SIG-M5 treated with dmso at 0.1 percent for 504 hours (cell line): Measurements from ENCODE around the gene ACTL6B.

Experiments used
- DNase-seq: peaks from one replicate; lab custom pipeline; 2025; ENCODE audit not compliant: unreplicated experiment; lab: John Stamatoyannopoulos, UW

Gene ACTL6B

GRCh38 chr7:100683659-100684533 is 27.6 kb upstream of the ACTL6B start:
- DNase-seq, result no peak

GRCh38 chr7:100682991-100683658 is 26.9 kb upstream of the ACTL6B start:
- no peak for DNase-seq

DNA sequence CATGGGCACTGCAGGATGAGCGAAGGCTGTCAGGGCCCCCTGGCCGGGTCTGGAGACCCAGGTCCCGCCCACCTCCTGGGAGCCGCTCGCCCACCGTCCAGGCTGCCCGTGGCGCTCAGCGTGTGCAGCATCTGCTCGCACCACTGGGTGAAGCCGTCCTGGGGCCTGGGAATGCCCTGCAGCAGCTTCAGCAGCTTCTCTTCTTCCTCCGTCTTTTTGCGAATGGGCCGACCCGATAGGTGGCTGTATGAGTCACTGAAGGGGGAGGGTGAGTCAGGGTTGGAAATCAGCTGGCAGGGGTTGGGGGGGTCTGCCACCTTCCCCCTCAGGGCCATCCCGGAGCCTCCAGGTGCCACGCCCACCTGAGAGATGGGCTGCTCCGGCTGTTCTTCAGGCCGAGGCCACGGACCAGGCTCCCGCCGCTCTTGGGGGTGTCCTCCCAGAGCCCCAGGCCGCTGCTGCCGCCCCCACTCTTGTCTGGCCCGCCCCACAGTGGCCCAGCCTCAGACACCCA is 26.0 kb upstream of the ACTL6B start:
- no peak for DNase-seq

DNA sequence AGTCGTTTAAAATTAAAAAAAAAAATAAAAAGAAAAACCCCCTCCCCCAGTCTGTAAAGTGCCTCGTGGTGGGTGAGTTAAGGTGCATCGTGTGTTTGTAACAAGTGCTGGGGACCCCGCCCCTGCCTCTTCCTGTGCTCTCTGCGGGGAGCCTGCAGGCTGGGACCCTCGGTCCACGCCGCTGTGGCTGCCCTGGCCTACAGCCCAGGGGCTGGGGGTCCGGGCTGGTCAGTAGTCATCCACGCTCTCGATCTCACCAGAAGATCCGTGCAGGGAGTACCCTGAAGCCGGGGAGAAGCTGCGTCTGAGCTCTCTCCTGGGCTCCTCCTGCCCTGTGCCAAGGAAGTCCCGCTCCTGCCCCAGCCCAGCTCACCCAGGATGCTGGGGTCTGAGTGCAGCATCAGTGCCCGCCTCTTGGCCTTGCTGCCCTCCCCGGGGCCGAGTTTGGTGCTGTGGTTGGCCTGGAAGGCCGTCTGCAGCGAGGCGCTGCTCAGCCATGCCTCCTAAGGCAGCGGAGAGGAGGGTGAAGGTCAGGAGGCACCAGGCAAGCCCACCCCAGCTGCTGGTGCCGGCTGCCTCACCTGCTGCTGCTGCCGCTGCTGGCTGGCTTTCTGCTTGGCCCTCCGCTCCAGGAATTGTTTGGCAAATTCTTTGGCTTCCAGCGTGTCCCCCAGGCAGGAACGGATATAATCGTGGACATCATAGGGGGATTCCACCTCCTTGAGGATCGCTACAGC is 25.4 kb upstream of the ACTL6B start:
- no peak for DNase-seq

DNA sequence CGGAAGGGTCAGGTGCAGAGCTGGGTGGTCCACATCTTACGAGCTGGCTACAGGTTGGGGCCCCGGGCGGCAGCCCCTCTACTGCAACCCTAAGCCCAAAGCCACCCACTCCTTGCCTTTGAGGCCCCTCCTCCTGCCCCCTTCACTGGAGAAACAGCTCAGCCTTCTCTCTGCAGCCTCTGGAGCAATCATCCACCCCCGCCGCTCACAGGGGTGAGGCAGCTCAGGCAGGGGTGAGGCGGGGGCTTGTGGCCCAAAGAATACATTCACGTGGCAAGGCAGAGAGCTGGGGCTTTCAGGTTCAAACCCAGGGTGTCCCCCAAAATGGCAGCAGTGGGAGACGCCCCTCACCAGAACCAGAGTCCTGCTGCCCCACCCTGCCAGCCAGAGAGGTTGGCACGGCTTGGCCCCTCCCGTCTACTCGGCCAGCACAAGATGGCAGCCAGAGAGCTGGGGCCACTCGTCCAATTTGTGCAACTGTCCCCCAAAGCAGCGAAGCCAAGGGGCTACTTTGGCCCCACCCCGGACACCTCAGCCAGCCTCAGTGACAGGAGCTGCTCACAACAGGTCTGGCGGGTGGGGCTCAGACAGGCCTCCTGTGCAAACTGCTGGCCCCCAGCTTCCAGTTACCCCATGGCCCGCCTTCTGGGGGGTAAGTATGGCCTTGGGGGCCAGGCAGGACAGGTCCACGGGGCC is 24.5 kb upstream of the ACTL6B start:
- no peak for DNase-seq

DNA sequence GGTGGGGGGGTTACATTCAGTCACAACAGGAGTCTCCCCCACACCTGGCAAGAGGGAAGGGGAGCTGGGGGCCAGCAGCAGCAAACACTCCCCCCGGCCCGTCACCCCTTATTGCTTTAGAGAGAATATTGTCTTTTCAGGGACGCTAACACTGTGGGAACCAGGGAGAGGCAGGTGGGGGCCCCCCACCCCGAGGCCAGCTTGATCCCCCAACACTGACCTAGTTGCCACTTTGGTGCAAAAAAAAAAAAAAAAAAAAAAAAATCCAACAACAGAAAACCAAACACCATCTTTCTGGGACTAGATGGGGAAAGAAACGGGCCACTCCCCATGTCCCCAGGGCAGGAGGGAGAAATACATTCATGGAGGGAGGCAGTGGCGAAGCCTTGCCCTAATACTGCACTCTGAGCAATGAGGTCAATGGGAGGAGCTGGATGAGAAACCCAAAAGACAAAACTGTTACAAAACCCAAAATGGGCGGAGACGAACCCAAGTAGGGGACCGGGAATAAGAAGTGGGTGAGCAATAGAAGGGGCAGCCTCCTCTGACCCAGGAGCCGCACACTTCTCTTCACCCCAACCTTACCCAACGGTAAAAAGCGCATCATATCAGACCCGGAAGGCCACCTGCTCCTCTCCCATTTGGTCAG is 23.8 kb upstream of the ACTL6B start:
- DNase-seq, result peak; percentile 55

DNA sequence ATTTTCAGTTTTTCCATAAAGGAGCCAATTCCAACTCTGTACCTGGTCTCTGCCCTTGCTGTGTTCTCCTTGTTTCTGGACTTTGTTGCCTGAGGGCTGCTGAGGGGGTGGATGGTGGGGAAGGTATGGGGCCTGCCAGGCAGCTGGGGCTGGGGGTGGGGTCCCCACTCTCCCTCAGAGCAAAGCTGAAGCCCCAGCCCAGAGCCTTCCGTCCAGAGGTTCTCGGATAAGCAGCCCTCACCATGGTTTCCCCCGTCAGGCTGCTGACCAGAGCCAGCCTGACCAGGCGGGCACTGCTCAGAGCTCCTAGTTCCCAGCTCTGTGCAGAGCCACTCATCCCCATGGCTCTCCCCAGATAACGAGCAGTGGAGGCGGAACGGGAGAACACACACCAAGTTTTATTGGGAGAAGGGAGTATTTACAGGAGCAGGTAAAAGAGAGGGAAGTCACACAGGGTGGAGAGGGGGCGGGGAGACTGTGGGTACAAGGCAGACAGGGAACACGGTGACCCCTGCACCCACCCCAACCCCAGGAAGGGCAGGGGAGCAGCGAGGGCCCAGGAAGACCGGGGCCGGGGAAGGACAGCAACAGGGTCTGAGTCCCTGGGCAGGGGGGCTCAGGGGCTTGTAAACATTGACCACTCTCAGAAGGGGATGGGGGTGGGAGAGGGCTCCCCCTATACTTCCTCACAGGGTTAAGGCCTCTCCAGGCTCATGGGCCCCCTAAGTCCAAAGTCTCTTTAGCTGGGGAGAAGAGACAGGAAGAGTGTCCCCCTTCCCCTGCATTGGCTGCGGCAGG is 23.1 kb upstream of the ACTL6B start:
- DNase-seq, result no peak

GRCh38 chr7:100678291-100678984 is 22.2 kb upstream of the ACTL6B start:
- DNase-seq, result no peak

- DNase-seq, result no peak
Measured at GRCh38 chr7:100677308-100678267, 21.3 kb upstream of the ACTL6B start.

DNA sequence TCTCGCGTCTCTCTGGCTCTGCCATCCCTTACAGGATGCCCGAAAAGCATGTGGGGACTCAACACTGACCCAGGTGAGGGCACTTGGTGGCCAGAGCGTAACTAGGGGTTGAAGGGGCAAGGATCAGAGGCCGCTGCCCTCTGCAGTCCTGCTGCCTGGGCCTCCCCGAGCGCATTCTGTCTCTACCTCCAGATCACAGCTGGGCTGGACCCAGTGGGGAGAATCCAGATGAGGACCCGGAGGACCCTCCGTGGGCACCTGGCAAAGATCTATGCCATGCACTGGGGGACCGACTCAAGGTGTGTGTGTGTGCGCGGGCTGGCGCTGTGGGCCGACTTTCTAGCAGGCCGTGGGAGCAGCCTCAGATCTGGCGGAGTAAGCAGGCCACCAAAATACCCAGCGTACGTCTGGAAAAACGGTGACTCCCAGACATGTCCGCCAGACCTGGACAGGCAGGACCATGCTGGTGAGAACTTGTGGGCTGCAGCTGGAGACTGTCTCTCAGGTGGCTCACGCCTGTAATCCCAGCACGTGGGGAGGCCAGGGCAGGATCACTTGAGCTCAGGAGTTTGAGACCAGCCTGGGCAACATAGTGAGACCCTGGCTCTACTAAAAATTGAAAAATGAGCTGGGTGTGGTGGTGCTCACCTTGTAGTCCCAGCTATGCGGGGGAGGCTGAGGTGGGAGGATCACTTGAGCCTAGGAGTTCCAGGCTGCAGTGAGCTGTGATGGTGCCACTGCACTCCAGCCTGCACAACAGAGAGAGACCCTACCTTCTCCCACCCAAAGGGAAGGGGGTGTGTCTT is 20.5 kb upstream of the ACTL6B start:
- DNase-seq, result no peak

DNA sequence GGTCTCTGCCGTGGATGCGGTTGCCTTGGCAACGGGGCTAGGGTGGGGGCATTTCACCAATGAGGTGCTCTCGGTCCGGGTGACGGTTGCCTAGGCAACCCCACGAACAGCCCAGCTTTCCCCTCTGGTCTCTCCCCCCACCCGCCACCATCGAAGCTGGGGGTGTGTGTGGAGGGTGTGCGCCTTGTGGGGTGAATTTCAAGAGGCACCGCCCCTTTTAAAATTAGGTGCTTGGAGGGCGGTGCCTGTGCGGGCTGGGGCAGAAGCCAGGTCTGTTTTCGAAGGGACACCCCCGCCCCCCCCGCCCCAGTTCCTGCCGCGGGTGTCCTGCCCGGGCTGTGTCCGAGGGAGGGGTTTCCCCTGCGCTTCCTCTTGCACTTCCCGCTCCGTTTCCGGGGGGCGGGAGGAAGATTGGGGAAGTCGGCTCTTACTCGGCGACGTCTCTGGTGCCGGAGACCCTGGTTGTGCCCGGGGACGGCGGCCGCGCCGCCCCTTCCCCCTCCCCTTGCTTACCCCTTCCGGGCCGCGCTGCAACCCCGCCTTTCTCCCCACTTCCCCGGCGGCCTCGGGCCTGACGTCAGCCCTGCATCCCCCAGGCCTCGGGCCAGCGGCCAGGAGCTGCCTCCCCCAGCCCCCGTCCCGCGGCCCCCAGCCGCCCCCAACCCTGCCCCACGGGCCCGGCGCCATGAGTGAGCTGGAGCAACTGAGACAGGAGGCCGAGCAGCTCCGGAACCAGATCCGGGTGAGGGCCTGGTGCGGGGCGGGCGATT is 19.5 kb upstream of the ACTL6B start:
- DNase-seq, result peak; percentile 82

DNA sequence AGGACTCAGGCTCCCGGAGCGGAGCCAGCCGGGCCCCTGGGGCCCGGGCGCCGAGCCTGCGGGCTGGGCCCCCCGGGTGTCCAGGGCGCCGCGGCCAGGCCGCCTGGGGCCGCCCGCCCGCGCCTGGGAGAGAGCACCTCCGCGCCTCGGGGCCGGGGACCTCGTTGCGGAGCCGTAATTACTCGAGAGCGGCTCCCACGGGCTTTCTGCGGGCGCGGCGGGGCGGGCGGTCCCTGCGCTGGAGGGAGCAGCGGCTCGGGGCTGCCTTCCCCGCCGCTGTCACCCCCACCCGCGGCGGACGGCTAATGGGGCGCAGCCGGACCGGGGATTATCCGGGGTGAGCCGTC is 18.8 kb upstream of the ACTL6B start:
- no peak for DNase-seq

- DNase-seq, result peak; percentile 53
Measured at GRCh38 chr7:100674411-100675104, 18.3 kb upstream of the ACTL6B start.

DNA sequence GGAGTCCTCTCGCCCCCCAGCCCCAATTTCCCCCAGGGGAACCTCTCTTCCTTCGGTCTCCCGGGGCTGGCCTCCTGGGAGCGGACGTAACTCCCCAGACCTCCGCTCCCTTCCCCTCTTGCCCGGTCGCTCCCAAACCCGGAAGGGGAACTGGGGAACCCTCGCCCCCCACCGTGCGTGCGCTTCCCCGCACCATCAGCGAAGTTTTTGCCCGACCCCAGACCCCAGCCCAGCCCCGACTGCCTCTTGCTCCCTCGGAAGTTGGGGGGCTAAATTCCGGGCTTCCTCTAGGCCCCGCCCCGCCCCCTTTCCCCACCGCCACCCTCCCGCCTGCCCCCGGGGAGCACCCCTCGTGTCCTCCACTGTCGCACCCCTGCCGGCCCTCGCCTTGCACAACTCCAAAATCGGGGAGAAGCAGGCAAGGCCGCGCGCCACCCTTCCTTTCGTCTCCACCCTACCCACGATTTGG is 17.7 kb upstream of the ACTL6B start:
- DNase-seq, result peak; percentile 56

DNA sequence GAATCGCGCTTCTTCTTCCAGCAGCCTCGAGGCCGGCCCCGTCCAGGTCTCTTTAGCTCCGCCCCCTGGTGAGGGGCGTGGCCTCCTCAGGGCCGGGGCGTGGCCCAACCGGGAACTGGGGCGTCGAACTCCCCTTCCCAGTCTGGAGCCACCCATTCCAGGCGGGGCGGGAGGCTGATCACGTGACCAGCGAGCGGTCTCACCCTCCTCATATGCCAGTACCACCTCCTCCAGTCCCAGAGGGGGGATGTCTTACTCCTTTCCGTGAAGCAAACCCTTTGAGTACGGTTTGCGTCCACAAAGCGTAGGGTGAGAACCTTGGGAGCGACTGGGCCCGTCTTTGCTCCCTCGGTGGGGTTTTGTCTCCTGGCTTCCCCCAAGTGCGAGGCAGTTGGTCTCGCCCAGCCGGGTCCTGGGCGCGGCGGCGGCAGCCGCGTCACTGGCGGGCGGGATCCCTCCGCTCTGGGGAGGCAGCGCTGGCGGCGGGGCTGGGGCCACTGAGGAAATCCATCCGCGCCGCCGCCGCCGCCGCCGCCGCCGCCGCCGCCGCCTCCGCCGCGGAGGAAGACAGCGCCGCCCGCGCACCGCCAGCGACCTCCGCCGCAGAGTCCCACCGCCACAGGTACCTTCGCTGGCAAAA is 17.2 kb upstream of the ACTL6B start, which contains the start of gene GNB2:
GNB2 (plus strand) TSS at position 439 of the 640 bp plus-strand sequence. CDS start 2,526 bp downstream, outside the sequence.
- peak; percentile 94 for DNase-seq
